Medulla oblongata (tissue), 1 donor: ENCODE data around the gene KCNIP4.

Experiments used
- DNase-seq: peaks from one replicate; pipeline ENCODE4 v3.0.0-alpha.2; 2015; ENCODE audit errors: extremely low spot score

KCNIP4 gene

DNA sequence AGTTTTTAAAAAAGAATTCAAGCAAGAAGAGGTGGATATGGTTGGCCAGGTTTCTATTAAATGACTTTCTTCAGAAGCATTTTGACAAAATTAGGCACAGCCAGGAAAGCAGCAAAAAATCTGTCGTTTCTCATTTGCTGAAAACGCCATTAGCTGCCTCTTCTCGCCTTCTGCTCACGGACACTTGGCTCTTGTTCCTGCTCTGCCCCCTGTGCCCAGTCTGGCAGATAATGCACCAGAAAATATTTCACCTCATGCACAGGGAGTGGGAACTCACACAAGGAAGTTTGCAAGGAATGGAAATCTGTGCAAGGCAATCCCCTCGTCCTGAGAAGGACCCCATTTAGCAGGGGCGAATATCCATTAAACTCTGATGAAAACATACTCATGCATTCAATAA lies 988.3 kb downstream of the KCNIP4 start:
- no peak for DNase-seq

DNA sequence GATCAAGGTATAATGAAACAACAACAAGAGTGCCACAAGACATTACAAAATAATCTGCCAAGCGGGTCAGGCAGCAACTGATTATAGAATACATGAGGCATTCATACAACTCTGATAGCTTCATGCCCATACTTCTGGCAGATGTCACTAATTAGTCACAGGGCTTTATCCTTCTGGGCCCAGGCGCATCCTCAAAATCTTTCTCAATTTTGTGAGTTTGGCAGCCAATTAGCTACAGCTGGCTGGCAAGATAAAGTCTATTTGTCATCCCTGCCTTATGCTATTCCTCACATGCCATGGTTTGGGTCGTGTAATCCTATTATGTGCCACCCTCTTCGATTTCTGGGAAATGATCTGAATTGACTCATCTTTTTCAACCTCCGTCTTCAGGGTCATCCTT lies 994.0 kb downstream of the KCNIP4 start:
- no peak for DNase-seq

DNA sequence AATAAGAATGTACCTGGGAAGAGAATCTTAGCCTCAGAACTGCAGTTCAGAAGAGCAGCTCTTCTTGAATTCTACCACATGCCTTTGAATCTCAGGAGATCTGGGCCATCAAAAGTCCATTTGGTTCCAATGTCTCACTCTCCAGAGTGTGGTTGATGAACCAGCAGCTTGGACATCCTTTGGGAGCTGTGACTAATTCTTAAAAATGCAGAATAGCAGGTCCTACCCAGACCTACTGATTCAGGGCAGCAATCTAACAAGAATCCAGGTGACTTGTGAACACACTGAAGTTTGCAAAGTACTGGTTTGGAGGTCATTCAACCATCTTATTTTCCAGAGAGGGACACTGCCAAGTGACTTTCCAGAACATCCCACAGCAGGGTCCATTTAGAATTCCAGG lies 1003.6 kb downstream of the KCNIP4 start:
- DNase-seq = no peak

DNA sequence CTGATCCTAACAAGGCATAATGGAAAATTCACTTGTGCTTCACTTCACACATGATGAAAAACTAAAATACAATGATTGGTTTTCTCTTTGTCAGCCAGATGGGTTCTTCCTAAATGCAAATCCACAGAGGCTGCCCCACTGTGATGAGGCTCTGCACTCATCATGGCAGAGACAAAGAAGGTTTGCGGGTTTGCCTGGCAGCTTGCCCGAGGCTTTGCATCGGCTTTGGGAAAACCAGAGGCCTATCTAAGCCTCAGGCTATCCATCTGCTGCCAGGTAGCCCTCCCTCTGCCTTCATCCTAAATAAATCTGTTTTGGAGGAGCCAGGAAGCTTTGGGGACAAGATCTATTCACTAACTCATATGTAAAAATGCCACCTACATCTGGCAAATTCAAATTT lies 1004.1 kb downstream of the KCNIP4 start:
- DNase-seq = no peak

DNA sequence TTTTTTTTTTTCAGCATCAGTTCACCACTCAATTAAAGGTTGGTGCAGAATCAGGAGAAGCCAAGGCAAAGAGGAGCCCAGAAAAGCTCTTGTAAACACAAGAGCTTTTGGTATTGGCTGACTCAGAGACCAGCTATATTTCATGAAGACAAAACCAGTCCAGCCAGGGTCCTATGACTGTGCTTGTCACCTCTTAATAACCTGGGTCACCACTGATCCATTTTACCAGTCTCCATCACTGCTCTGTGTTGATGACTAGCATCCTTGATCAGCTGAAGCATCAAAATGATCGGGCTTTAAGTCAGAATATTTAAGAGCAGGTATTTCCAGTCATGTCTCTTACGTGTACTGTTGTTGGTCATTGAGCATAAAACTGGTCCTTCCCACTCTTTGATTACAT lies 1010.4 kb downstream of the KCNIP4 start:
- DNase-seq = no peak

DNA sequence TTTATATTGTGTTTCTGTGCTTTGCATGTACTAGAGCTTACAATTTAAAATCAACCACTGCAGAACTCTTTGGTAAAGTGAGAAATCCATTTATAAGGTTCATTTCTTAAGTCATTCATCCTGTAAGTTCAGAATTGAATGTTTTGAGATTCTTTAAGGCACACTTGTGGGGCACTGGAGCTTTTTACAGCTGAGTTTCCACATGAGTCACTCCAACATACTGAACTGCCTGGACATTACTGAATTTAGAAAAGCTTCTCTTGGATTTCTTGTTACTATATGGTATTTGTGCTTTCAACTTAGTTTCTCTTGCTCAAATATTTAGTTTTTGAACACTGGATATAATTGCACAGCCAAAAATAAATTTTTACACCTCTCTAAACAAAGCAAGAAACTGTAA lies 1022.0 kb downstream of the KCNIP4 start:
- no peak for DNase-seq

DNA sequence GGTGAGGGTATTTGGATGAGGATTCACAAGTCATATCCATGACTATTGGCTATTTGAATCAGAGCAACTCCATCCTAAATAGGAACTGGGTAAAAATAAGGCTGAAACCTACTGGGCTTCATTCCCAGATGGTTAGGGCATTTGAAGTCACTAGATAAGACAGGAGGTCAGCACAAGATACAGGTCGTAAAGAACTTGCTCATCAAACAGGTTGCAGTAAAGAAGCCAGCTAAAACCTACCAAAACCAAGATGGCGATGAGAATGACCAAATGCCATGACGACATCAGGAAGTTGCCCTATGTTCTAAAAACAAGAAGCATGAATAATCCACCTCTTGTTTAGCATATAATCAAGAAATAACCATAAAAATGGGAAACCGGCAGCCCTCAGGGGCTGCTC lies 1023.4 kb downstream of the KCNIP4 start:
- no peak for DNase-seq

DNA sequence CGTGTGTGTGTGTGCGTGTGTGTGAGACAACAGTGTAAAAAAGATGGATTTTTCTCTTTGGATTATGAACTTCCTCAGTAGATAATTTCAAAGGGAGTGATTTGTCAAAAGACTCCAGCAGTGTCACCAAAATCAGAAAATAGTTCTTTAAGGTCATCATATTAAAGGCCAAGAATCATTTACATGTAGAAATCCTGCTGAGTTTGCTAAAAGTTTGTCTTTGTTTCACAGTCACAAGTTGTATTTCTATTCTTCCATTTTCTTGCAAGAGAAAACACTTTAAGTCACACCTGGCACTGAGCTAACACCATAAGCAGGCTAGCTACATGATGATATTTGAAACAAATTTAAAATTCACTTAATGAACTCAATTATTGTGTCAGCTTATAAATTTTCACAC lies 1025.6 kb downstream of the KCNIP4 start:
- no peak for DNase-seq

DNA sequence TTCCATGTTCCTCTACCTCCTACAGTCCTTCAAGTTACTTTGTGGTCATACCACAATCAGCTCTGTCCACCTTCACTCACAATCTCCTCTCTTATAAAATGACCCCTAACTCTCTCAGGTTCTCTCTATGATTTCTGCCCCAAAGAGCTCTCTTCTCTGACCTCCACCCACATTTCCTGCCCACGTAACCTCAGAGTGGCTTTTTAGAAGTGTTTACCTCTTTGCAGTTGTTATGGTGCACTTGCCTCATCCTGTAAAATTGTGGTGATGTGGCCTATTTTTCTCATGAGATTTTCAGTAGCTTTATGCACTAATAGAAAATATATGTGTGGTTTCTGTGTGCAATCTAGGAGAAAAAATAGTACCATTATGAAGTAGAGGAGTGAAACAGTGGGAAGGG lies 1032.5 kb downstream of the KCNIP4 start:
- no peak for DNase-seq

DNA sequence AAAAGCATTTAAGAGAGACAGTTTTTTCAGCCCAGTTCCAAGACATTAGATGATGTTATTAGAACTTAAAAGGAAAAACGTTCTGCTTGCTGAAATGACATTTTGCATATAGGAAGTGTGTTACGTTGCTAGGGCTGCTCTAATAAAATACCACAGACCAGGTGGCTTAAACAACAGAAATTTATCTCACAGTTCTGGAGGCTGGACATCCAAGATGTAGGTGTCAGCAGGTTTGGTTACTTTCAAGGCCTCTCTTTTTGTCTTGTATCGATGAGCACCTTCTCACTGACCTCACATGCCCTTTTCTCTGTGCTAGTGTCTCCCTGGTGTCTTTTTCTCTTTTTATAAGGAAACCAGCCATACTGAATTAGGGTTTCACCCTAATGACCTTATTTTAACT lies 1043.6 kb downstream of the KCNIP4 start:
- no peak for DNase-seq

DNA sequence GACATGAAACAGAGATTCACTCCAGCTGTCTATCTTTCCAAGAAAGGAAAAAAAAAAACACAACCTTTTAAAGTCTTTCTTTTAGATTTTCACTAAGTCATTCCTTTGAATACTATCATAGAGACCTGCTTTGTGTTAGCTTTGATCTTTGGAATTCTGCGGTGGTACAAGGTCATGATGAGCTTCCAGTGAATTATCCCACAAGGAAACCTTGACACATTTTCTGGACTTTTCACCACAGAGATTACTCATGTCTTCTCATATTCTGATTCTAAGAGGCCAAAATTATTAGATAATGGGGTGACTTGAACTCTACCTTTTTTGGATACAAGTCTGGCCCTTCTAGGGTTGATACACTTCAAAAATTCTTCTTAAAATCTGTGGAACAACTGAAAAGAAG lies 1046.7 kb downstream of the KCNIP4 start:
- no peak for DNase-seq

DNA sequence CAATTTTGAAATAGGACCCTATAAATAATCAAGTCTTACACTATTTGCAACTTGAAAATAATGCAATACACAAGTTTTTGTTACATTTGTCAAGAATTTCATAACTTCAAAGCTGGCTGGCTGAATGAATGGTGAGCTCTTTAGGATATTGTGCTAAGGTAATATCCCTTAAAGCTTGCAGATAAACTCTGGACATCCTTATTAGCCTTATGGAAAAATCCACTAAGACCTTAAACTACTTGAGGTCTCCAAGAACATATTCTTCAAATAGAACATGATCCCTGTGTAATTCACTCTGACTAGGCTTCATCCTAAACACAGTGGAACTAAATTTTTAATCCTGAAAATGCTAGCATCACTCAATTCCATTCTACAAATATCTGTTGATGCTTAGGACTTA lies 1049.0 kb downstream of the KCNIP4 start:
- DNase-seq = no peak

DNA sequence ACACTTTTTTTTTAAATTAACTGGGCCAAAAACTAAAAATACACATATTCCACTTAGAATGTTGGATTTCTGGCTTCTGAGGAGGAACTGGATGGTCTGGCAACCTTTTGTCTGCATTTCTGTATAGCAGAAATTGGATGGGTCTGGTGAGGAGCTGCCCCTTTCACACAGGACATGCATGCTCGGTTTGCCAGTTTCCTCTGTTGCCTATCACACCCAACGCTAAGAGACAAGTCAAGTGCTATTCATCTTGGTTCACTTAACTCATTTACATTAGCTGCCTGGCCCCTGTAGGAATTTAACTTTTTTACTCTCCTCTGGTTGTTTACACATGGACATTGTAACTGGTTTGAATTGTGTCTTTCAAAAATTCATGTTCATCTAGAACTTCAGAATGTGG lies 1052.6 kb downstream of the KCNIP4 start:
- no peak for DNase-seq

DNA sequence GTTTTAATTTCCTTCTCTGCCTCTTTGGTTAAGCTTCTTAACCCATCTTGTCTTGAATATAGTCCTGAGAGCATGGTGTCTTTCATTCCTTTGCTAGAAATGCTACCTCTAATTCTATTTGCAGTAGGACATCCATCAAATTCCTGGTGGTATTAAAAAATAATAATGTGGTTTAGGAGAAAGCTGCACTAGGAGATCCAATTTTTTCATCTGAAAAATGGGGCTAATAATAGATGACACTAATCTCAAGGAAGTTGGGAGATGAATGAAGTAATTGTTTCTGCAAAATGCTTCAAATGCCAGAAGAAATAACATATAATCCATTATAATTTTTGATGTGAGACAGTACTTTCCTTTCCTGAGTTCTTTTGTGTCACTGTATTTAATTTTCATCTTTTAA lies 1053.4 kb downstream of the KCNIP4 start:
- no peak for DNase-seq

DNA sequence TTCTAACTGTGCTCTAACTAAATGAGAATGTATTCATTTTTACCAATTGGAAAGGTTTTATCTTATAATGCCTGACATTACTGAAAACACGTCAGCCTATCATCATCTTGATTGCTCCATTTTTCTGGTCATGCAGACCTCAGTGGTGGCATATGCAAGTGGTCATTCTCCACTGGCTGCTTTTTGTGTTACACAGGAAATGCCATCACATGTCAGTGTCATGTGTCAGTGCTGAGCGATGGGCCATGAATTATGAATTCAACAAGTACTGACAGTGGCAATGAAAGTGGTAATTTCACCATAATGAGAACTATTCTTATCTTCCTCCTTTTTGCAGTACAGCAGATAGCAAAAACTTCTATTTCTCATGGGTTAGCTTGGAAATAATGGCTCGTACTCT lies 1057.8 kb downstream of the KCNIP4 start:
- DNase-seq = no peak

DNA sequence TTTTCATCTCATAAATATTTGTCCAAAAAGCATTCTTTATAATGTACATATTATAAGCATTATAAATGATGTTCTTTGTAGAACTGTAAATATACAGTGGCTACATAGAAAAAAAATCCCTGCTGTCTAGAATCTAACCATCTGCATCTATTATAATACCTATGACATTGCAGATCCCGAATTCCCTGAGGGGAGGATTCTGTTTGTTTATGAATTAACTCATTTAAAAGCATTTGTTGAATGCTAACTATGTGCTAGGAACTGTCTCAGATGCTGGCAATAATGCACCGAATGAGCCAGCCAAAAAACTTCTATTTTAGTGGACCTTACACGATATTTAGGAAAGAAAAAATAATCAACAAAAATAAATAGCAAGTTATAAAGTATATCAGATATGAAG lies 1058.7 kb downstream of the KCNIP4 start:
- no peak for DNase-seq

DNA sequence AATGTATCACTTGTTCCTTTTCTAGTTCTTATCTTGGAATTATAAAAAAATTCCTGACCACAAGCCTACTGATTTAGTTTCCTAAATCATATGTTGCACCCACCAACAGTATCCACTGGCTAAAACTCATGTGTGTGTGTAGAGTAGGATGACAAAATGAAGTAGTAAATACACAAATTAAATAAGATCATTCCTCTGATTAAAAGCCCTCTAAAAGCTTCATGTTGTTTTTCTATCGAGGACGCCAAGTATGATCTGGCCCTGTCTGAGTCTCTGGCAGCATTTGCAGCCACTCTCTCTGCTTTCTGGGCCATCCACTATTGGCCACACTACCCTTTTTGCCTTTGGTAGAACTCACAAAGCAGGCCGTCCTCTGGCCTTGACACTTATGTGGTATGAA lies 1064.9 kb downstream of the KCNIP4 start:
- DNase-seq = no peak

DNA sequence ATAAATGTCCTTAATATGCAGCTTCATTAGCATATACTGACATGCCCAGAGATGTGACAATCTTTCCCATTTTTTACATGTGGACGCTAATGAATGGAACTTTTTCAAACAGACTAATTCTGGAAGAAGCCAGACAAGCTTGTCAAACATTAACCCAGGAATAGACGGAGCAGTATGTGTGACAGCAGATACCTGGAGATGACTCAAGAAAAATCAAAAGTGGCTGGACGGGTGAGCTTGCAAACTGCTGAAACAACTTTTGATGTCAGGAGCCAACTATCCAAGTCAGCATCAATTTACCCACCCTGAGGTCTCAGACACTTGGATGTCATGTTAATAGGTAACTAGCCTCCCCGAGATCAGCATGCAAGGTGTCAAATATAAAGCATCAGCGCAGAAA lies 1065.3 kb downstream of the KCNIP4 start:
- DNase-seq = no peak

DNA sequence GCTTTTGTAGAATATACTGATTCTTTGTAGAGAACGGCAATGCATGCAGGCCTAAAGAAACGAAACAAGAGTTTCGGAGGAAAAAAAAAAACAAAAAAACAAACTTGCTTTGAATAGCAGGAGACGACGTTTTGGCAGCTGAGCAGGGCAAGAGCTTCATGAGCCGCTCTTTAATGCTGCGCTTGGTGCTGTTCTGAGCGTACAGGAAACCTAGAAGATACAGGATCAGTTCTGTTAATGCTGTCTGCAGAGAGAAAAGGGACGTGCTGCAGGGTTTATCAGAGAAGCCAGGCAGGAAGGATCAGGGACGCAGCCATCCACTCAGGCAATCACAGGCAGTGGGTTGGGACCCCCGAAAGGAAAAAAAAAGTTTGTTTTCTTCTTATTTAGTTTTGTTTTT lies 1066.1 kb downstream of the KCNIP4 start:
- no peak for DNase-seq

DNA sequence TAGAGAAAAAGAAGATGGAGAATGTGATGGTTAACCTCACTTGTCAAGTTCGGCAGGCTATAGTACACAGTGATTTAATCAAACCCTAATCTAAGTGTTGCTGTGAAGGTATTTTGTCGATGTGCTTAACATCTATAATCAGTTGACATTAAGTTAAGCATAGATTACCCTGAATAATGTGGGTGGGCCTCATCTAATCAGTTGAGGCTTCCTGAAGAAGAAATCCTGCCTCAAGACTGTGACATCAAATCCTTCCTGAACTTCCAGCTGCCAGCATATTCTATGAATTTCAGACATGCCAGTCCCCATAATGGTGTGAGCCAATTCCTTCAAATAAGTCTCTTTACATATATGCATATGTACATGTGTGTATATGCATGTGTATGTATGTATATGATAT lies 1066.9 kb downstream of the KCNIP4 start:
- no peak for DNase-seq

DNA sequence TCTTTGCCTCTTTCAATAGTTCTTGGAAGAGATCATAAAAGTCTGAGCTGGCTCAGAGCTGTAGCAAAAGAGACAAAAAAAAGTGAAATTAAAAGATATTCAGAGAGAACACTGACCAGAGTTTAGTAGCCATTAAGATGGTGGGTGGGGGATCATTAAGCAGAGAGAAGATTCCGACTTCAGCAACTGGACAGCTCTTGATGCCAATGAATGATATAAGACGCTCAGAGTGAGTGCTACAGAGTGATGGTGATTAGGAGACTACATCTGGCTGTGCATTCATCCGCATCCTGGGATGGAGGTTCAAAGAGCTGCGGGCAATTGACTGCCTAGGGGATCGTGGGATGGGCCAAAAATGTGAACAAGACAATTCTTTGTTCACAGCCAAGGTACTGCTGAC lies 1069.8 kb downstream of the KCNIP4 start:
- no peak for DNase-seq

DNA sequence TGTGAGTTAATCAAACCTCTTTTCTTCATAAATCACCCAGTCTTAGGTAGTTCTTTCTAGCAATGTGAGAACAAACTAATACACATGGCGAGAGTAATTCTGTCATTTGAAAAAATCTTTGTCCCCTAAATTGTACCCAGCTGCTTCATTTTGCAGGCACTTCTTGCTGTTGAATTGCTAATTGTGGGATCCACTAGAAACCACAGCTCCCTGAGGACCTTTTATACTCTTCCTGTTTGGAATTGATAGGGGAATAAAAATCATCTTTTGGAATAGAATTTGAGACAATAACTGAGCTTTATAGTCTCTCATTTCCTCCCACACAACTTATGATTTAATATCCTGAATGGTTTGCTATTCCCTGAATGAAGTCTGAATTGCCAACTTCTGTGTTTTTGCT lies 1078.1 kb downstream of the KCNIP4 start:
- DNase-seq = no peak

DNA sequence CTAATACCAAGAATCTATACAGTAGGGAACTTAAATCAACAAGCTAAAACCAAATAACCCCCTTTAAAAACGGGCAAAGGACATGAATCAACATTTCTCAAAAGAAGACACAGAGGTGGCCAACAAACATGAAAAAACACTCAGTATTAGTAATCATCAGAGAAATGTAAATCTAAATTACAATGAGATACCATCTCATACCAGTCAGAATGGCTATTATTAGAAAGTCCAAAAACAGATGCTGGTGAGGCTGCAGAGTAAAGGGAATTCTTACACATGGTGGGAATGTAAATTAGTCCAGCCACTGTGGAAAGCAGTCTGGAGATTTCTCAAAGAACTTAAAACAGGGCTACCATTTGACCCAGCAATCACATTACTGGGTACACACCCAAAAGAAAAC lies 1080.5 kb downstream of the KCNIP4 start:
- DNase-seq = no peak

DNA sequence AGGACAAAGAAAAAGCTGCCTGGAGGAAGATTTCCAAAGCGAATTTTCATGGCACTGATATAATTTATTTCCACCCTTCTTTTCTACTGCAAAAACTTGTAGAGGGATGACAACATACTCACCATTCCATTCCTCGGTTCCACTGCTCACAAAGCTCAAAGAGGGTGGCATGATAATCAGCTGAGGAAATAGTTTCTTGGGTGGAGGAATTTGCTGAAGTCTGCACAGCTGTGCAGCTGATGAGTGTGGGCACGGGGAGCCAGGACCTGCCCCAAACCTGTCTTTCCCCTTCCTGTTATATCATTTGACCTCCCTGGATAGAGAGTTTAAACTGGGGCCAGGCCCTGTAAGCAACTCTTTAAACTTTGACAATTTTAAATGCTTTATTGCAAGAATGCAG lies 1087.7 kb downstream of the KCNIP4 start:
- DNase-seq = no peak

DNA sequence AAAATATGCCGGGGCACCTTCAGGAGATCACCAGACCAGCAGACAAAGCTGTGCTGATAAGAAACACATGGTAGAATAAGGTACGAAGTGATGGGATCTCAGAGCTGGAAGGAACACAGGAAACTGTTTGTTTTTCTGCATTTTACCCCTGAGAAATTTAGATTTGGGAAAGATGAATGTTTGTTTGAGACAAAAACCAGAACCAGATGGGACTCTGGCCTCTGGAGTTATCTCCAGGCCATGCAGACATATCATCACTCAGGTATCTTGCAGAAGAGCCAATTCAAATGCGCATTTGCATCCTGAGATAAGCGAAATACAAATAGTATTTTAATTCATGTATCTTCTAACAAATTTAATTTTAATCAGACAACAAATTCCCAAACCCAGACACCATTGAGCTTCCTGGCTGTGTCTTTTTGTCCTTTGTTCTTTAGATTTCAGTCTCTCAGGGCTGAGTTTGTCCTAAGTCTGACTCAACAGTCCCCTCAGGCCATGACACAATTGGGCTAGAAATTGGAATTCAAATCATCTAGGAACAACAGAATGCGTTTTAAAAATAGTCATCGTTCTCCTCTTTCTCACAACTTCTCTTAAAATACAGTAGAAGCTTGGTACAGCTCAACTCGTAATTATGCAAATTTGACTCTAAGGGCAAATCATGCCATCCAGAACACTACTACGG lies 1089.3 kb downstream of the KCNIP4 start:
- no peak for DNase-seq
